HCEC 1CT (cell line): ENCODE data around the gene SGIP1.
"Not testable (repeated sequence)": the region's sequence is repeated elsewhere in the genome, so short reads cannot be mapped to it uniquely, and the experiment has no call there.

Experiments
- DNase-seq: peaks from one replicate; pipeline ENCODE4 v3.0.0-alpha.2; 2017

The SGIP1 gene

GRCh38 chr1:66777831-66778230 lies 243.9 kb downstream of the SGIP1 start:
- no peak for DNase-seq

DNA sequence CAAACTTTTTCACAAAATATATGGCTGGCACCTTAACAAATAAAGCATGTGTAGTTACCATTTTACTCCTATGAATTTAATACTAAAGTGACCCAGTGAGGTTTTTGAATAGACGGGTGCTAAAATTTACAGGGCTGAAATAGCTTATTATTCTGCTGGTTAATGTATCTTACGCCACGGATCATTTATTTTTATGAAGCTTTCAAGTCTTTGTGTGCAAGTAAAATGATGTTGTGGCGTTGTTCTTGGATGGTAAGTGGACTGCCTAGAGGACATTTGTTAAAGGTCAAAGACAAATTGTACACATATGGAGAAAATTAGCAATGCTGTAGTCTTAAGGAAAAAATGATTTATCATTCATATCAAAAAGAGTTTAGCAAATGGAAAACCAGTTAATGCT lies 244.3 kb downstream of the SGIP1 start:
- DNase-seq = no peak

DNA sequence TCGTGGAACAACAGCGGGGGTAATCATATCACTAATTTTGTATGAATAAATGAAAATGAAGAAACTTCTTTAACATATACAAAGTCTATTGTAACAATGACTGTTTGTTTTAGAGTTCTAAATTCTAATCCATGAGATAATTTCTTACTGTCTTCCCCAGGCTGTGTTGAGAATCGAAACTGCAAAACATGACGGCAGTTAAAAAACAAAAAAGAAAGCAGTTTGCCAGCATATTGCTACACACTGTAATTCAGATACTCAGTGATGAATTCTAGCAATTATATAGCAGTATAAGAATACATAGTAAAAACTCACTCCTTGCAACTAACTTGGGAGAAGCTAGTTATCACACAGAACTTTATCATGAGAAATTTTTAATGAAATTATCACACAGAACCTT lies 245.0 kb downstream of the SGIP1 start:
- no peak for DNase-seq

GRCh38 chr1:66779475-66780078 lies 245.6 kb downstream of the SGIP1 start:
- DNase-seq = no peak

DNA sequence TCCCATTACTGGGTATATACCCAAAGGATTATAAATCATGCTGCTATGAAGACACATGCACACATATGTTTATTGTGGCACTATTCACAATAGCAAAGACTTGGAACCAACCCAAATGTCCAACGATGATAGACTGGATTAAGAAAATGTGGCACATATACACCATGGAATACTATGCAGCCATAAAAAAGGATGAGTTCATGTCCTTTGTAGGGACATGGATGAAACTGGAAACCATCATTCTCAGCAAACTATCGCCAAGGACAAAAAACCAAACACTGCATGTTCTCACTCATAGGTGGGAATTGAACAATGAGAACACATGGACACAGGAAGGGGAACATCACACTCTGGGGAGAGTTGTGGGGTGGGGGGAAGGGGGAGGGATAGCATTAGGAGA lies 251.8 kb downstream of the SGIP1 start:
- DNase-seq = not testable (repeated sequence)

DNA sequence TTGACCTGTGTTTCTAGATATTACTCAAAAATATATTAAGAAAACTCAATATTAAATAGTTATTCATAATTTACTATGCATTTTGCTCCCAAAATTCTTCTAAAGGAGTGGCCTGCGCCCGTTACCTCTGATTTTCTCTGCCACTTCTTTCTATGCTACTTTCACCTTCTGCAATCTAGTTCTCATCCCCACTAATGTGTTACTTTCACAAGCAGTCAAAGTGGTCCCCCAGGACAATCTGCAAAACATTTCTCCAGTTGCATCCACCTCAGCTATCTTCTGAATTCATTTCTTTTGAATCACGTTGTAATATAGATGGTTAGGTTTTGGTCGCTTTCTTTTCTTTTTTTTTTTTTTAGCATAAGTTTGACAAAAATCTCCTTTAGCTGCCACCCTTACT lies 253.7 kb downstream of the SGIP1 start:
- no peak for DNase-seq

- DNase-seq = no peak
These were observed 254.4 kb downstream of the SGIP1 start for GRCh38 chr1:66788231-66788939.

DNA sequence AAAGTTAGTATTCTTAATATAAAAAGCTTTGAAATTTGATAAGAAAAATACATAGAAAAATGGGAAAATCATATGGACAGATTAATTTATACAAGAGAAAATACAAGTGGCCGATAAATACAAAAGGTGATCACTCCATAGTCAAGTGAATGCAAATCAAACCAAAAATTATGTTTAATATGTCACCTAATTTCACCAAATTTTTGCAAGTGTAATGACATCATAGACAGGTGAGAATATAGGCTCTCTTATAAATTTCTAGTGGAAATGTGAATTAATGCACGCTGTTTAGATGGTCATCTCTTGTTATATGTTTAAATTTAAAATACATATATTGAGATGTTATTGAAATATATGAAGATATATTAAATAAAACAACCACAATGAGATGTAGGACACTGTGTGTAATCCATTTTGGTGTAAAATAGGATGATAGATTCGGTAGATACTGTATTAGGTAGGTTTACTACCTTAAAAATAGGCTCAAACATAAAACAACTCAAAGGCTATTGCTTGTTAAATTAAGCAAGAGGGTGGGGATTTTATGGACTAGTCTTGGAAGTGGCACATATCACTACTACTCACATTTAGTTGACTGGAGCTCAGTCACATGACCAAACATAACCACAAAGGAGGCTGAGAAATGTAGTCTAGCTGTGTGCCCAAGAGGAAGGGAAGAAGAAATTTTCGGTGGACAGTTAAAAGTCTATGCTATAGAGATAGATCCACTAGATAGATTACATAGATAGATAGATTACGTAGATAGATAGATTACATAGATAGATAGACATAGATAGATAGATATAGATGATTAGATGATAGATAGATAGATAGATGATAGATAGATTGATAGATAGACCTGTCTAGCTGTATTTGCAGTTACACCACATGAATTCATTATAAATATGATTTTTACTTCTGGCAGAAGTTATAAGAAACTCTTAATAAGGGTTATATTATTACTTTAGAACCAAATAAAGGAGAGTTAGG lies 258.0 kb downstream of the SGIP1 start:
- no peak for DNase-seq

GRCh38 chr1:66795839-66796238 lies 261.9 kb downstream of the SGIP1 start:
- not testable (repeated sequence) for DNase-seq
